Mononuclear cell (primary cell): Measurements from ENCODE around the gene CALCOCO1. TPM values are rescaled to one million over a fixed set of nuclear protein-coding genes. Genes with fewer than 3 reads are reported as not detected.
"Not testable (repeated sequence)": the region's sequence is repeated elsewhere in the genome, so short reads cannot be mapped to it uniquely, and the experiment has no call there.

Source experiments
- H3K27me3 ChIP-seq: 2 replicates; pipeline ENCODE4 v1.6.0; 2011; ENCODE audit warnings: low read length, control low read depth; ENCODE audit not compliant: insufficient read depth
- H3K4me1 ChIP-seq: 2 replicates; pipeline ENCODE4 v1.5.1; 2011; ENCODE audit warnings: mild to moderate bottlenecking, low read length, control low read depth; ENCODE audit not compliant: insufficient read depth
- H3K4me3 ChIP-seq: 2 replicates; pipeline ENCODE4 v1.5.1; 2011; ENCODE audit warnings: mild to moderate bottlenecking, low read length, moderate library complexity
- H3K9me3 ChIP-seq: 2 replicates; pipeline ENCODE4 v1.5.1; 2011; ENCODE audit warnings: low read depth, mild to moderate bottlenecking, control low read depth, low read length
- total RNA-seq: library from RNA; depleted of rRNA; stranded (reverse); fragments of >200 nt; gene quantifications from one replicate; pipeline ENCODE4 v1.2.3, GENCODE V29; 2012

Gene CALCOCO1
- total RNA-seq, 1 donor, result 69.4 TPM

DNA sequence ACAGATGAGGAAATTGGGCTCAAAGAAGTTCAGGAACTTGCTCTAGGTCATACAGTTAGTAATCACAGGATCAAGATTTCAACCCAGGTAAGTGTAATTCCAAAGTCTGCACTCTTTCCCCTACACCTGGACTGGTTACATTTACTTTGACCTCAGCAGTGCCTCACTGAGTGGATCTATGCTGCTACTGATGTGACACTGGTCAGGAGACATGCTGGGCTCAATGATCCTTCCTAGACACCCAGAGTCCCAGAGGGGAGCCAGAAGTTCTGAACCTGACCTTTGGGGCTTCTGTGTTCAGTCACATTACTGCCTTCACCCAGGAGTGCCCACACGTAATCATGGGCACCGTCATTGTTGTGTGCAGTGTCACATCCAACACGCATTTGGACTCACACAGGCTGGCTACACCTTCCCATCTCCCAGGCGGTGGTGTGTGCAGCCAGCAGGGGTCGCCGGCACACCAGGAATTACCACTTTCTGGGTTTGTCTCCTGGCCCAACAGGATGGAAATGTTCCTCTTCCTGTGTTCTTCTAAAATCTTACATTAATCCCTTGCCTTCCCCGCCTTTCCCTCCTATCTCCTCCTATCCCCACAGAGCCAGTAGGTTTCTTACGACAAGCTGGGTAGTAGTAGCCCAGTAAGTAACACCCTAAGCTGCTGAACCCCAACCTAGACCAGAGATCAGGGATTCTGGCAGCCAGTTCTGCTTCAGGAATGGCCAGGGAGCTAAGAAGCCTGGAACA, 25.6 kb downstream of the CALCOCO1 start:
- Histone ChIP-seq H3K4me1 (peaks cover 2% of the 10 kb centered on the region), H3K4me3 (no peak overlapping the region), H3K27me3 (peaks cover 73% of the 10 kb centered on the region), H3K9me3 (no peaks in the 10 kb centered on the region)

GRCh38 chr12:53700567-53700966, 26.7 kb downstream of the CALCOCO1 start:
- H3K27me3 ChIP-seq, result peaks cover 80% of the 10 kb centered on the region
- H3K4me1 ChIP-seq, result peaks cover 13% of the 10 kb centered on the region
- no peaks in the 10 kb centered on the region for H3K9me3 ChIP-seq
- H3K4me3 ChIP-seq, result no peak overlapping the region

DNA sequence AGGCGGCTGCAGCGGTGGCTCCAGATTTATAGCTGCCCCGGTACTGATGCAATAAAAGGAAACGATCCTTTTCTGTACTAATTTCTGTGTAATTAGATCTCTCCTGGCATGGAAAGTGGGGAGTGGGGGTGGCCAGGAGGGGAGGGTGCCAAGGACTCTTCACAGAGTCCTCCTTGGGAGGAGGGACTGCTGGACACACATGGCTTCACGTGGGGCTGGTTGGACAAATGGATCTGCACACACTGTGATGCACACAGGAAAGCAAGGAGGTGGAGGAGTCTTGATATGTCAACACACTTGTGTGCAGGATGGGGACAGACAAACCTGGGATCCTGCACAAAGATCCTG, 27.6 kb downstream of the CALCOCO1 start:
- Histone ChIP-seq H3K4me3 (no peak overlapping the region), H3K4me1 (peaks cover 22% of the 10 kb centered on the region), H3K27me3 (peaks cover 88% of the 10 kb centered on the region)

DNA sequence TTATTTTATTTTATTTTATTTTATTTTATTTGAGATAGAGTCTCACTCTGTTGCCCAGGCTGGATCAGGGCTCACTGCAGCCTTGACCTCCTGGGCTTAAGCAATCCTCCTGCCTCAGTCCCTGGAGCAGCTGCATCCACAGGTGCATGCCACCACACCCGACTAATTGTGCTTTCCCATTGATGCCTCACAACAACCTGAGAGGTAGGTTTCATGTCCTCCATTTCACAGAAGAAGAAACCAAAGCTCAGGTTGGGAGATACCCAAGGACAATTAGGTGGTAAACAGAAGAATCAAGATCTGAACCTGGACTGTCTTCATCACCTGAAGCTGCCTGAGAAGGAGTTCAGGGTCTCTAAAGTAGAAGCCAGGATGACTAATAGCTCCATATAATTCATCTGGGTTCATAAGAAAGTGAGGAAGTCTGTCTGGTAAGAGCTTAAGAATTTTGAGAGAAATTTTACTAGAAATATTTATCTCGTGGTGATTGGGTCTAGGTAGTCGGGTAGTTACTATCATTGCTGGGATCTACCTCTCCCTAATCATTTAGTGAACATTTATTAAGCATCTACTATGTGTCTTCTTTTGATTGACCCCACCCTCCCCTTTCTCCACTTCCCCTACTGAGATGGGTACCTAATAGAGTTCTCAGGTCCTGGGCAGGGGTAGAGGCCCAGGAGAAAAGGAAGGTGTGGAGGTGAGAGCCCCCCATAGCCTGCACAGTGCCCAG, 28.1 kb downstream of the CALCOCO1 start:
- peaks cover 90% of the 10 kb centered on the region for H3K27me3 ChIP-seq
- no peaks in the 10 kb centered on the region for H3K9me3 ChIP-seq
- no peak overlapping the region for H3K4me3 ChIP-seq
- peaks cover 26% of the 10 kb centered on the region for H3K4me1 ChIP-seq

More for the DNA sequence above, 27.6 kb downstream of the CALCOCO1 start:
- no peaks in the 10 kb centered on the region for H3K9me3 ChIP-seq

DNA sequence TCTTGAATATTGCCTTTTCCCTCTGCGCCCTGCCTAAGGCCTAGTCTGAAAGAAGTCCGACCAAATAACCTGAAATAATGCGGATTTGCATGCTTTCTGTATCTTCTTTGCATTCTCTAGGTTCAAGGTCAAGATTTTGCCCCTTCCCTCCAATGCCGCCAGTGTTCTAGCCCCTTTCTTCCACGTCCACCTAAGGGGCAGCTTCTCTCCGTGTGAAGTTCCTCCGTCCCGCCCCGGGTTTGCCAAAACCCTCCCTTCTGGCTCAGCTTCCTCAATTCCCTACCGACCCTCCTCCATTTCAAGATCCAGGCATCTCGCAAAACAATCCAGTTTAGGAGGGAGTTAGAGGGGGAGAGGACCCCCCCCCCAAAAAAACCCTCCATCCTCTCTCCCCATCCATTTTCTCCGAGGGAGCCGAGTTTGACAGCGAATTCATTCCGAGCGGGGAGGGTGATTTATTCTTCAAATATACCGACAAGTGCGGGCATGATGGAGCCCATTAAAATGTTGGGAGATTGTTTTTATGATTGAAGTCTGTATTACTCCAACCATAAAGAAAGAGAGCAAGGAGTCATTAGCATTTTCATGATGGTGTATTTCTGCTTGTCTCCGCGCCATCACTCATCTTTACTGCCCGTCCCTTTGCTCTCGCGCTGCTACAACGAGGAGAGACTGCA, 30.5 kb downstream of the CALCOCO1 start:
- no peak overlapping the region for H3K4me3 ChIP-seq

DNA sequence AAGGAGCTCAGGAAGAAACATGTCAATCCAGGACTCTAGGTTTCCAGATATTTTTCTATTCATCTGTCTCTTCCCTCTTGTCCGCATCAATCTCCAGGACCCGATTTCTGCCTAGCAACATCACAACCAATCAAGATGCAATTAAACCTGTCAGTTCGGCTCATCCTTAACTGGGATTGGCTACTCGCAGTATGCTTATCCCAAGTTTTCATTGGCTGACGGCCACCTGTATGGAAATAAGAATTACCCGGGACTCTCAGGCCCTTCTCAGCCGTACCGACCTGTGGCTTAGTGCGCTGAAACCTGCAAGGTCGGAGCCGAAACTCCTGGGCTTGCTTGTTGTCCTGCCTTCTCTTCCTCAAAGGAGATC, 31.0 kb downstream of the CALCOCO1 start:
- no peak overlapping the region for H3K4me3 ChIP-seq
- peaks cover 88% of the 10 kb centered on the region for H3K27me3 ChIP-seq
- peaks cover 26% of the 10 kb centered on the region for H3K4me1 ChIP-seq
- H3K9me3 ChIP-seq, result no peaks in the 10 kb centered on the region

More for the DNA sequence above, 30.5 kb downstream of the CALCOCO1 start:
- Histone ChIP-seq H3K27me3 (peaks cover 92% of the 10 kb centered on the region), H3K9me3 (no peaks in the 10 kb centered on the region), H3K4me1 (peaks cover 26% of the 10 kb centered on the region)

DNA sequence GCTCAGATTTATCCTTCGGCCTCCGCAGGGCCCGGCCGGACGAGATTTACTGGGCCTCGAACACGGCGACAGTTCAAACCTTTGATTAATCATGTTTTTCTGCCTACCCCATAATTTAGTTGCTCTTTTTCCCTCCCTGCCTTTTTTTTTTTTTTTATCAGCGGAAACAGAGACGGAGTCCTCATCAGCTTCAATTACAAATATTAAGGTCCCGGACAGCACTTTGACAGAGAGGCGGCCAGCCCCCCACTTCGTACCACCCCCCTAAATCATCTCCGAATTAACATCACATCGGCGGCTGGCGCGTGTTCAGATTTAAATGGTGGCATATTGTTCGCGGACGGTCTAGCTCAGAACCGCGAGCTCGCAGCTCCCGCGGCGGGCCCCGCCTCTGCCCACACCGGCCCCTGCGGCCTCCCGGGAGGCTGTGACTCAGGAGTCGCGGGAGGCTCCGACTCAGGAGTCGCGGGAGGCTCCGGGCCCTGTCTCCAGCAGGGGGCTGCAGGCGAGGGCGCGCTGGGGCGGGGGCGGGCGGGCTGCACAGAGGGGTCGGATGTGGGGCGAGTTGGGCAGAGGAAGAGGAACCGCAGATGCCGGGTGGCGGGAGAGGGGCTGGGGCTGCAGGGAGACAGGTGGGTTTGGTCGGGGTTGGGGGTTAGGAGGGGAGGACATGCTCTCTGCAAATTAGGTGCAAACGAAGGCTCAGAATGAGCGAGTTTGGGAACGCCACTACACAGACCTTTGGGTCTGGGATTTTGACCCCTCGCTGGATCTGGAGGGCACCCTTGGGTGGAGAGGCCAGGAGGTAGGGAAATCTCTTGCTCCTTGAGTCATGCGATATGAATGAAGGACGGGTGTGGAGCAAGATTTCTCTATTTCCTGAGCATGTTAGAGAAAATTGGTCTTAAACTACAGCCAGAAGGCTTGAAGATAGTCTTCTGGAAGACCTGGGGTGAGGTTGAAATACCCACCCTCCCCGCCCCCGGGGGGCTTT, 31.8 kb downstream of the CALCOCO1 start:
- Histone ChIP-seq H3K4me3 (no peak overlapping the region), H3K27me3 (peaks cover 79% of the 10 kb centered on the region), H3K9me3 (no peaks in the 10 kb centered on the region), H3K4me1 (peaks cover 26% of the 10 kb centered on the region)

- Histone ChIP-seq H3K27me3 (peaks cover 72% of the 10 kb centered on the region), H3K4me3 (no peak overlapping the region), H3K9me3 (no peaks in the 10 kb centered on the region), H3K4me1 (peaks cover 26% of the 10 kb centered on the region)
Observed at GRCh38 chr12:53694756-53695151, 32.5 kb downstream of the CALCOCO1 start.

DNA sequence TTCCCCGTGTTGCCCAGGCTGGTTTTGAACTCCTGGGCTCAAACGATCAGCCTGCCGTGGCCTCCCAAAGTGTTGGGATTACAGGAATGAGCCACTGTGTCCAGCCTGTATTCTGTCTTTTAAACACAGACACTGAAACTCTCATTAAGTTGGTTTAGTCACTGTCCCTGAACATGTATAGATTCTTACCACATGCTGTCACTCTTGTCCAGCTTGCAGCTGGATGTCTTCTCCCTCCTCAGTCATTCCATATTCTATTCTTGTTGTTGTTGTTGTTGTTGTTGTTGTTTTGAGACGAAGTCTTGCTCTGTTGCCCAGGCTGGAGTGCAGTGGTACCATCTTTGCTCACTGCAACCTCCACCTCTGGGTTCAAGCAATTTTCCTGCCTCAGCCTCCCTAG, 39.1 kb downstream of the CALCOCO1 start:
- Histone ChIP-seq H3K27me3 (peaks cover 14% of the 10 kb centered on the region), H3K4me1 (no peaks in the 10 kb centered on the region), H3K9me3 (no peaks in the 10 kb centered on the region), H3K4me3 (no peak overlapping the region)

- no peaks in the 10 kb centered on the region for H3K27me3 ChIP-seq
- H3K4me1 ChIP-seq, result no peaks in the 10 kb centered on the region
- H3K9me3 ChIP-seq, result no peaks in the 10 kb centered on the region
- H3K4me3 ChIP-seq, result no peak overlapping the region
Observed at GRCh38 chr12:53686436-53686835, 40.8 kb downstream of the CALCOCO1 start.

DNA sequence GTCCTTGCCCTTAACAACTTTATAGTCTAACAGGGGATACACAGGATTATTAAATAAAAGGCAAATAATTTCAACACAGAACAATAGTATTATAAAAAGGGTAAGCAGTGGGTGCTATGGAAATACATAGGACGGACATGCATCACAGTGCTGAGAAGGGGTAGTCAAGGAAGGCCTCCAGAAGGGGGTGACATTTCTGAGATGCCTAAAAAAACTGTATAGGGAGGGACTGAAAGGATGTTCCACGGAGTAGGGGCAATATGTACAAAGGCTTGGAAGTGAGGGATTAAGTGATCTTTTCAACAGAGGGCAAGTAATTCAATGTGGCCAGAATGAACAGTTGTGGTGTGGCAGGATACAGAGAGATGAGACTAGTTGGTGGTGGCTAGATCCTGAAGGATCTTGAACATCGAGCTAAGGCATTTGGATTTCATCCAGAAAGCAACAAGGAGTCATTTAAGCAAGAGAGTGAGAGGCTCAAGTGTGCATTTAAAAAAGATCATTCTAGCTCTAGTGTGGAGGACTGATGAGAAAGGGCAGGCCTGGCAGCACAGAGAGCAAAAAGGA, 42.5 kb downstream of the CALCOCO1 start:
- Histone ChIP-seq H3K4me3 (no peak overlapping the region), H3K27me3 (no peaks in the 10 kb centered on the region), H3K9me3 (no peaks in the 10 kb centered on the region), H3K4me1 (no peaks in the 10 kb centered on the region)

GRCh38 chr12:53683983-53684382, 43.3 kb downstream of the CALCOCO1 start:
- Histone ChIP-seq H3K4me1 (no peaks in the 10 kb centered on the region), H3K9me3 (no peaks in the 10 kb centered on the region), H3K27me3 (peaks cover 5% of the 10 kb centered on the region), H3K4me3 (no peak overlapping the region)

GRCh38 chr12:53683494-53683893, 43.8 kb downstream of the CALCOCO1 start:
- H3K9me3 ChIP-seq, result no peaks in the 10 kb centered on the region
- H3K4me3 ChIP-seq, result no peak overlapping the region
- H3K4me1 ChIP-seq, result no peaks in the 10 kb centered on the region
- peaks cover 10% of the 10 kb centered on the region for H3K27me3 ChIP-seq

DNA sequence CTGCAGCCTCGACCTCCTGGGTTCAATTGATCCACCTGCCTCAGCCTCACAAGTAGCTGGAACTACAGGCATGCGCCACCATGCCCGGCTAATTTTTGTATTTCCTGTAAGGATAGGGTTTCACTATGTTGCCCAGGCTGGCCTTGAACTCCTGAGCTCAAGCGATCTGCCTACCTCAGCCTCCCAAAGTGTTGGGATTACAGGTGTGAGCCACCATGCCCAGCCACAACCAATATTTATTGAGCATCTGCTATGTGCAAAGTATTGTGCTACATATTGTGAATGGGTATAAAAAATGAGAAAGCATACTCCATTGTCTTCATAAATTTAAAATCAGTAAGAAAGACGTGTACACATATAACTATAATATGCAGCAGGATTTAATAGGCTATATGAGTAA, 47.2 kb downstream of the CALCOCO1 start:
- H3K4me3 ChIP-seq, H3K9me3 ChIP-seq: not testable (repeated sequence)
- Histone ChIP-seq H3K27me3 (peaks cover 21% of the 10 kb centered on the region), H3K4me1 (peaks cover 21% of the 10 kb centered on the region)
